CD1c-positive myeloid dendritic cell (primary cell): ENCODE data around the gene SFXN5.

Experiments
- DNase-seq: peaks from one replicate; pipeline ENCODE4 v3.0.0-alpha.2; 2016; ENCODE audit errors: extremely low spot score

SFXN5 gene

DNA sequence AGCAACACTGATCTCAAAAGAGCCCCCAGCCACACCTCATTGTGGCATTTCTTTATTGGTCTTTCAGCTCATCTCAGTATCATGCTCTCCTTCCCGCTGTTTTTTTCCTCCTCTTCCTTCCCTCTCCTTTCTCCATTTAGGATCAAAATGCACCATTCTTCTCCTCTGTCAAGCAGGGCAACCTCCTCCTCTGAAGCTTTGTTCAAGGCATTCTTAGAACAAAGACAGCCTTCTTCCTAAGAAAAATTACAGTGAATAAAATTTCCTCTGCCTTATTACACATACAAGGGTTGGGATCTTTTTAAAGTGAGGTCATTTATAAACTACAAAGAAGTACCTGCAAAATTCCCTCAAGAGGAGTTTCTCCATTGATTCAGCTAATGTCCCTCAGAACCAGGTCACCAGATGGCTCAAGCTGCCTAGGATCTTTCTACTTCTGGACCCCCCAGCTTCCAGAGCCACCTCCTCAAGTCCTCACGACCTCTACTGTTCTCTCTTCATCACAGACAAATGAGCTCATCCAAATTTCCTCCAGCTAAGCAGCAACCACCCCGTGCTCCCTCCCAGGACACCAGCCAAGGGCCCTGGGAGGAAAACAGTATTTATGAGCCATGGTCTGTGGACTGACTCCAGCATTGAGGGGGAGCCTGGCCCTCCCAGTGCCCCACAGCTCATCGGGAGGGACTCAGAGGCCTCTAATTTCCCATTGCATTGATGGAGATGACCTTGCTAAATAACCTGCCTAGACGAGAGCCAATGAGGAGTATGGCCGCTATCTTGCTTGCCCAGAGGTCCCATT lies 18.0 kb downstream of the SFXN5 start:
- DNase-seq, result no peak

GRCh38 chr2:73050121-73050545 lies 21.4 kb downstream of the SFXN5 start:
- DNase-seq, result no peak

GRCh38 chr2:73043929-73044832 lies 27.3 kb downstream of the SFXN5 start:
- no peak for DNase-seq

GRCh38 chr2:73043276-73043675 lies 28.2 kb downstream of the SFXN5 start:
- no peak for DNase-seq

DNA sequence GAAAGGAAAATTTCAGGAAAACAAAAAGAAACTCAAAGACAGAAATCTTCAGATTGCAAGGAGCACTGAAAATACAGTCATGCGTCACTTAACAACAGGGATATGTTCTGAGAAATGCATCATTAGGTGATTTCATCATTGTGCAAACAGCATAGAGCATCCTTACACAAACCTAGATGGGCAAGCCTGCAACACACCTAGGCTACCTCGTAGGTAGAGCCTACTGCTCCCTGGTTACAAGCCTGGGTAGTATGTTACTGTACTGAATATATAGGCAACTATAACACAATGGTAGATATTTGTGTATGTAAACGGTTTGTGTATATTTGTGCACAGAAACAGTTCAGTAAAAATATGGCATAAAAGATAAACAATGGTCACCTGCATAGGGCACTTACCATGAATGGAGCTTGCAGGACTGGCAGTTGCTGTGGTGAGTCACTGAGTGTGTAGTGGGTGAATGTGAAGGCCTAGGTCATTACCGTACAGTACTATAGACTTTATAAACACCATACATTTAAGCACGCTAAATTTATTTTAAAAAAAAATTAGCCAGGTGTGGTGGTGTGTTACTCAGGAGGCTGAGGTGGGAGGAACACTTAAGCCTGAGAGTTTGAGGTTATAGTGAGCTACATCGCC lies 33.4 kb downstream of the SFXN5 start:
- DNase-seq, result no peak

DNA sequence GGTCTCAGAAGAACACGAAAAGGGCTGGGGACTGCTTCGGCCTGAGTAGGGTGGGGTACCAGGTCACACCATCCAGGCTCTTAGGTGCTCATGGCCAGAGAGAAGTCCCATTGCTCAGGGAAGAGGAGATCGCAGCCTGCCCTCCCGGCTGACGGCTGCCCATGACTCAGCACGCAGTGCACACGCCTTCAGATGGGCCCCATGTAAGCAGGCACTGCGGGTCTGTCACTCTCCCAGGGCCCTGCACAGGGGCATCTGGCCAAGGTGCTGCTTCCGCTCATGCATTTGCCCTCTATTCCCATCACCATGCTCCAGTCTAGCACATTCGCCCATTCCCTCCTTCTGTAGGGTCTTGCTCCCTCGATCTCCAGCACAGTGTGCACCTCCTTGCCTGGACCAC lies 34.7 kb downstream of the SFXN5 start:
- no peak for DNase-seq

DNA sequence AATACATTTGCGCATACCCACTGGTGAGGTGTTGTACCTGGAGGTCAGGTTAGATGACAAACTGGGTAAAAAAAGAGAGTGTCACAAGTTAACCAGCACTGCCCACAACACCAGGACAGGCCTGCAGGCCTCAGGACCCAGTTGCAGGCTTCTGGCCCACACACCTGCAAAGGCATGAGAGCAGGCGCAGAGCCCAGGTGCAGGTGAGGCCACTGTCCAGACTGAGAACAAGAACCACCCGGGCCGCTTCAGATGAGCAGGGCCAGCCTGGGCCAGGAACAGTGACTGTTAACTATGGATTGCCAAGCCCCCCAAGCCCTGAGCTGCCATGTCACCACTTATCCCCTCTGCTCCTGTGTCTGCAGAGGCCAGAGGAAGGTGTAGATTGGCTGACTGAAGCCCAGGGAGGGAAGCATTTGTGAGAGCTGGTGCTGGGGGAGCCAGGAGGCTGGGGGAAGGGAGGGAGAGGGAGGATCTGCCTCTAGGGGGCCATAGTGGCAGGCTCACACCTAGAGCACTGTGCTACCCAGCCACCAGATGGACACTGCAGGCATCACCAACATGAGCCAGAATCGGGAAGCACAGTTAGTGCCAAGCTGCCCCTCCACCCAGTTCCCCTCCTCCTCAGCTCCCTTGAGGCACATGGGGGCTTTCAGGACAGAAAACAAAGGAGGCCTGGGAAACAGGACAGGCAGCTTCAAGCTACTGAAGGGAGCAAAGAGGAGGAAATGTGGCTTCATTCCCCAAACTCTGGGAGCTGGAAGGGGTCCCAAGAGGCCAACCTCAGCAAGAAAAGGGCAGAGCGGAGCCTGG lies 35.4 kb downstream of the SFXN5 start:
- DNase-seq, result no peak

- peak; percentile 79 for DNase-seq
These were observed 36.7 kb downstream of the SFXN5 start for GRCh38 chr2:73034661-73035375.

GRCh38 chr2:73033766-73034381 lies 37.6 kb downstream of the SFXN5 start:
- peak; percentile 24 for DNase-seq

DNA sequence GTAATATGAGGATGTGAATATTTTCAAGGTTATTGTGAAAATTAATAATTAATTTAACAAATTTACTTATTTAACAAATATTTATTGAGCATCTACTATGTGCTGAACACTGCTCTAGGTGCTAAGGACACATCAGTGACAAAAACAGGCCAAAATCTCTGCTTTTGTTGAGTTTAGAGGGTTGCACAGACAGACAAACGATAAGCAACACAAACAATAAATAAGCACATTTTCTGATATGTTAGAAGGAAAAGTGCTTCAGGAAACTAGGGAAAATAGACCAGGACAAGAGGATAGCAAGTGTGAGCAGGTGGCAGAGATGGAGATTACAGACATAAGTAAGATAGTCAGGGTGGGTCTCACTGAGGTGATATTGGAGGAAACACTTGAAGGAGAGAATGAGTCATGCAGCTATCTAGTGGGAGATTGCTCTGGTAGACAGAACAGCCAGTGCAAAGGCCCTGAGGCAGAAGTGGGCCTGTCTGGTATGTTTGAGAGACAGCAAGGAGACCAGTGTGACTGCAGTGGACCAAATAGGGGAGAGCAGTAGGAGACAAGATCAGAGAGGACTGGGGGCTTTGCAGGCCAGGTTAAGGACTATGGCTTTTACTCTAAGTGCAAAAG lies 38.3 kb downstream of the SFXN5 start:
- DNase-seq, result no peak

DNA sequence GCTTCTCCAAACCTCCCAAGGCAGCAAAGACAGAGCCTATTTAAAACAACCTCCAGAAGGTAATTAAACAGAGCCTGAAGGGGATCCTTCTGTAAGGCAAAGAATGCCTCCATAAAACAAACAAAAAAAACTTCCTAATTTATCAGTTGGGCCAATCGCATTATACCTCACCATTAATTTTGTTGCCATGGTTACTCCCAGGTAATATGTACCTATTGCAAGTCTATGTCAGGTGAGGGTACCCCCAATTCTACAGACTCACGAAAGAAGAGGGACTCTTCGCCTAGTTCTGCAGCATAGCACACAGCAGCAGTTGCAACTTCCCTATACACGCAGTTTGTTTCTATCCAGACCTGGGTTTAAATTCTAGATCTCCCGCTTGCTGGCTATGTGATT lies 38.8 kb downstream of the SFXN5 start:
- DNase-seq, result no peak

GRCh38 chr2:73031725-73032701 lies 39.5 kb downstream of the SFXN5 start:
- no peak for DNase-seq

- DNase-seq, result no peak
These were observed 40.3 kb downstream of the SFXN5 start for GRCh38 chr2:73031095-73031678.

- no peak for DNase-seq
These were observed 42.7 kb downstream of the SFXN5 start for GRCh38 chr2:73028841-73029240.

DNA sequence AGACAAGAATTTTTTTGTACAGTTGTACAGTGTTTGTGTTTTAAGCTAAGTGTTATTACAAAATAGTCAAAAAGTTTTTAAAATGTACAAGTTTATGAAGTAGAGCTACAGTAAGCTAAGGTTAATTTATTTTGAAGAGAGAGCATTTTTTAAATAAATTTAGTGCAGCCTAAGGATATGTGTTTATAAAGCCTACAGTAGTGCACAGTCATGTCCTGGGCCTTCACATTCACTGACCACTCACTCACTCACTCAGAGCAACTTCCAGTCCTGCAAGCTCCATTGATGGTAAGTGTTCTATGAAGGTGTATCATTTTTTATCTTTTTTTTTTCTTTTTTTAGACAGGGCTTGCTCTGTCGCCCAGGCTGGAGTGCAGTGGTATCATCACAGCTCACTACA lies 44.2 kb downstream of the SFXN5 start:
- DNase-seq, result no peak

DNA sequence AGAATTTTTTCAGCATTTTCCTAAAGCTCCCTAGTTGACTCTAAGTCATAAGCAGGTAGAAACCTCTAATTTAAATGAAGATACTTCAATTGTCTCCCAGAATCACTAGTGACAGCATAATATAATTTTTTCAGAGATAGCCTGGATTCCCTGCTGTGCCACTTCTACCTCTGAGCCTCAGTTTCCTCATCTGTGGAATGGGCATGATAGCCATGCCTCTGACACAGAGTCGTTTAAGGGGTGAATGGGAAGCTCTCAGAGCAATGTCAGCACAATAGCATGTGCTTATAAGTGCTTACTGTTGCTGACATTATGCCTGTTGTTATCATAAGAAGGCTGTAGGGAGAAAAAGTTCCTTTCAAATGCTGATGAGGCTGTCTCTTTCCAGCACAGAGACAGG lies 48.0 kb downstream of the SFXN5 start:
- no peak for DNase-seq

DNA sequence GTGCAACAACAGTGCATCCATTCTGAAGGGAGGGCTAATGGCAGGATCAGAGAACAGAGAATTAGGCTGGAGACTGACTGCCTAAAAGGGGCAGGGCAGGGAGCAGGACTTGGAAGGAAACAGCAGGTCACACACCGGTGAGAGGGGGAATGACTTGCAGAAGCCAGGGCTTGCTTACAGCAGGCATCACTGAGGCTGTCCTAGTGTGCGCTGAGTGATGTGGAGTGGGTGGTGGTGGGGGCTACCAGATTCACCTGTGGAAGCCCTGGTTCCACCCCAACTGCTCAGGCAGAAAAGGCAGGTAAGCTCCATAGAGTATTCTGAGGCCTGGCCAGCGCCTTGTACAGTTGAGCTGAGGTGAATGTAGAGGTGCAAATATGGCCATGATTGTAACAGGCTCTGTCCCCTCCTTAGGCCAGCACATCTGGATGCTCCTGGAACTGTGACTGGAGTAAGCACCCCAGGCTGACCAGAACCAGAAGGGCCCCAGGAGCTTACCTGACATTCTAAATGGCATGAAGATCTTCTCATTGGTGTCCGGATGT lies 49.4 kb downstream of the SFXN5 start:
- DNase-seq, result no peak

DNA sequence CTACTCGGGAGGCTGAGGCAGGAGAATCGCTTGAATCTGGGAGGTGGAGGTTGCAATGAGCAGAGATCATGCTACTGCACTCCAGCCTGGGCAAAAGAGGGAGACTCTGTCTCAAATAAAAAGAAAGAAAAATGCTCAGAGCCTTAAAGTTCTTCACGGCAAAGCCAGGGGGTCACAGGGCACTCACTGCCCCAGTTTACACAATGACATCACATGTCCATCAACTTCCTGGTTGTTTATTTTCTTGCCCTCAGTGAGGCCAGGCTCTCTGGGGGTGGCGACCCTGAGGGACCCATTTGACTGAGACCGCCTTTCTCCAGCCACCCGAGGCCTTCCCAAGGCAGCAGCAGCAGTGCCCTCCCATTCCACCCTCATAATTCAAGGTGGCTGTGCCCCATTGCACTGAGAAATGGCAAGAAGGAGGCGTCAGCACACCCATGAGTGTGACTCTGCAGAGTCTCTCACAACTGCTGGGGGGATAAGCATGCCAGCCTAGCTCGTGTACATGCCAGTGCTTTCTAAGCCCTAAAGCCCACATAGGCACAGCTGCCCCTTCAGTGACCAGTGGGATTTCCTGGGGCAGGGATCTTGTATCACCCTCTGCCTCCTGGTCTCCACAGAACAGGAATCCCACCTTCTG lies 50.0 kb downstream of the SFXN5 start:
- DNase-seq, result no peak
